ENCODE data around the gene HACD2.
A peak's percentile ranks its signal among the peaks of the same experiment; 100 is the strongest.
"Not testable (repeated sequence)": the region's sequence is repeated elsewhere in the genome, so short reads cannot be mapped to it uniquely, and the experiment has no call there.

HACD2 gene

DNA sequence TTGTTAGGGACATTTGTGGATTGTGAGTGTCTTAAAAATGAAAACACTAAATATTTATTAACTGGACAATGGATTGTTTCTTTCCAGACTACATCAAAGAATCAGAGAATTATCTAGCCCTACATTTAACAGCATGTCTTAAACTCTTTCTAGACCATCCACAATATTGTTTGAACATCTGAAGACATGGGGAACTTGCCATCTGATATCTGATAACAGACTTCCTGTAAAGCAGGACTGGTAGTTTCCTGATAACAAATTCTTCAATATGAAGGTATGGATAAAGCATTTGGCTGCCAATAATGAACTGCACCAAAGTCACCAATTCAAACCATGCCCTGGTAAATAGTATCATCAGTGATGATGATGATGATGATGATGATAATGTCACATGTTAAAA, 26.2 kb upstream of the HACD2 start:
- DNase-seq = no peak

DNA sequence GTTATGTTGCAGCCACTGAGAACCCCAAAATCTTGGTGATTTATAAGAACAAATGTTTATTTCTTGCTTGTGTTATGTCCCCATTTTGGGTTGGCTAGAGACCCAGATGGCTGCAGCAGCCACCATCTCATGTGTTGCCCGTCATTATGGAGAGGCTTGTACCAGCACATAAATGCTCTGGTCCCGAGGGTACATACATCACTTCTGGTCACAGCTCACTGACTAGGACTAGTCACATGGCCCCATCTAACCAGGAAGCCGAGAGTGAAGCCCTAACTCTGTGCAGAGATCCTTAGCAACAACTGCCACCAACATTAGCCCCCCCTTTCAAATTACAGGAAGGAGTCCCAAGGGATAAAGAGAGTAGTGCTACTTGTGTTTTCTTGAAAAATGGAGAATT, 25.5 kb upstream of the HACD2 start:
- DNase-seq = no peak

- no peak for DNase-seq
These were observed 24.2 kb upstream of the HACD2 start for GRCh38 chr3:123609063-123609462.

DNA sequence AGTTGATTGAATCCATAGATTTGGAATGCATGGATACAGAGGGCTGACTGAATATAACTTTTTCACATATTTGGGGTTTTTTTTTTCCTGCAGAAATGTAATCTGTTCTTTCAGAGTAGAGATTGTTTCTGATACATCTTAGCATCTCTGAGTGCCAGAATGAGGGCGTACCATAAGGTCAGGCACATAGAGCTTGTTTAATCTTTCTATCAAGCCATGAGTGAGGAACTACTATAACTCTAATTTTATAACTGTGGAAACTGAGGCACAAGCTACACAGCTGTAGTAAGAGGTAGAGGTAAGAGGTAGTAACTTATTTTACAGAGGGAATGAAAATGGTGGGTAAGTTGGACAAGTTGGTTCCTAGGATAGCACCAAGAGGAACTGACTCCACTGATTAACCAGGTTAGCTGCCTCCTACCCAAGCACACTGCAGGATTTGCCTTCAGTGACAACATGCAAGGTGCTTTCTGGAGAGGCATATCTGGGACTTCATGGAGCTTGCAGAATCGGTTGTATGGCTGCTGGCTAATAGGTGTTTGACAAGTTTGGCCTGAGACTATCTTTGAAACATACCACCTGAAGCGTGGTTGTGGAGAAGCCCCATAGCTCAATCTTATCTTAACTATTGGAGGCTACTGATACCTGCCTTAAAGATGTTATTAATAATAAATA, 23.5 kb upstream of the HACD2 start:
- no peak for DNase-seq

DNA sequence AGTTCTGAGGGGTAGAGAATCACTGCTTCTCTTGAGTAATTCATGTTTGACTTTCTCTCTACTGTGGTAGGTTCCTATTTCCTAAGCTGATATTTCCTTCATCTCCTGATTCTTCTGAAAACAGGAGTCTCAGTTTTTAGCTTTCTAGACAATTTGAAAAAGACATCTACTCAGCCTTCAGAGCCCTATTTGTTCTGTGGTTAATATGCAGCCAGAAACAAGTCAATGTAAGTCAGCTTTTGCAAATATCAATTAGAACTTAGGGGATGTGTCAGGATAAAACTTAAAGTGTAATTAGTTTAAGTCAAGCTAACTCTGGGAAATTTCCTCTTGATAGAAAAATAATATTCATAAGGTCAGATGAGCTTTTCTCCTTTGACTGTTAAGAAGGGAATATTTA, 21.7 kb upstream of the HACD2 start:
- no peak for DNase-seq

GRCh38 chr3:123605789-123606234, 21.0 kb upstream of the HACD2 start:
- DNase-seq = no peak

DNA sequence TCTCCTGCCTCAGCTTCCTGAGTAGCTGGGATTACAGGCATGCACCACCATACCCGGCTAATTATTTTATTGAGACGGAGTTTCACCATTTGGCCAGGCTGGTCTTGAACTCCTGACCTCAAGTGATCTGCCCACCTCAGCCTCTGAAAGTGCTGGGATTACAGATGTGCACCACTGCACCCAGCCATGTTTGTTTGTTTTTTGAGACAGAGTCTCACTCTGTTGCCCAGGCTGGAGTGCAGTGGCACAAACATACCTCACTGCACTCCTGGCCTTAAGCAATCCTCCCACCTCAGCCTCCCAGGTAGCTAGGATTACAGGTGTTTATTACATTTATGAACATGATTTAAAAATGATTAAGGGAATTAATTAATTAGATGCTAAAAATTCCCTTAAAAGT, 18.3 kb upstream of the HACD2 start:
- DNase-seq = not testable (repeated sequence)

GRCh38 chr3:123602325-123602724, 17.5 kb upstream of the HACD2 start:
- DNase-seq = no peak

GRCh38 chr3:123600863-123601262, 16.0 kb upstream of the HACD2 start:
- DNase-seq = not testable (repeated sequence)

DNA sequence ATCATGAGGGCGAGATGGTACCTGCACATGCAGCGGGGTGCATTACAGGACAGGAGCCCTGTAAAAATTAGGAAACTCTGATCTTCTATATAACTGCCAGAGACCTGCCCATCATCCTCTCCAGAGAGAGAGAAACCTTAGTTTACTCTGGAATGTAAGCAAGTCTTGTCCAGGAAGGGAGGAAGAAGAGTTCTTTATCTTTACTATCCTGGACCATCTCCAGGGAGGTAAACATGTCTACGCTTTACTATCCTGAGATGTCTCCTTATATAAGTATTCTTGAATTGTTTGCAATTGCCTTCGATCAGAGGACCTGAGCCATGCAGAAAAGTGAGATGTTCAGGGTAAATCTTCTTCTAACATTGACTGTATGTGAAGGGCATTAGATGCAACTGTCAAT, 12.7 kb upstream of the HACD2 start:
- no peak for DNase-seq

GRCh38 chr3:123595396-123596180, 10.7 kb upstream of the HACD2 start:
- no peak for DNase-seq

DNA sequence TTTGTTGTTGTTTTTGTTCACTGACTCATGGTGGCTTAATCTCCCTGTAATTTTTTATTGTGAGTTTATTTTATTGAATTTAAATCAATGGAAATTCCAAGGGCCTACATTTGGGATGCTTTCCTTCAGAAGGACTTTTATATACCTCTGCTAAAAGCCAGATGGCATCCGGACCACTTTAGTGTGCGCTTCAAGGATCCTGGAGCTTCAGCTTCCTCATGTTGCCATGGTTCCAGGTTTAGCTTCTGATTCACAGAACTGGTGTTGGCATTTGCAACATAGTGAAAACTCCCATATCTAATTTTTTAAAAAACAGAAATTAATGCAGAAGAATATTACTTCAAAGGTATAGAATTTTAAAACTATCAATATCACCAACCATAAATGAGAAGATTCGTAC, 8.5 kb upstream of the HACD2 start:
- no peak for DNase-seq

GRCh38 chr3:123590685-123591450, 6.0 kb upstream of the HACD2 start:
- DNase-seq = no peak

DNA sequence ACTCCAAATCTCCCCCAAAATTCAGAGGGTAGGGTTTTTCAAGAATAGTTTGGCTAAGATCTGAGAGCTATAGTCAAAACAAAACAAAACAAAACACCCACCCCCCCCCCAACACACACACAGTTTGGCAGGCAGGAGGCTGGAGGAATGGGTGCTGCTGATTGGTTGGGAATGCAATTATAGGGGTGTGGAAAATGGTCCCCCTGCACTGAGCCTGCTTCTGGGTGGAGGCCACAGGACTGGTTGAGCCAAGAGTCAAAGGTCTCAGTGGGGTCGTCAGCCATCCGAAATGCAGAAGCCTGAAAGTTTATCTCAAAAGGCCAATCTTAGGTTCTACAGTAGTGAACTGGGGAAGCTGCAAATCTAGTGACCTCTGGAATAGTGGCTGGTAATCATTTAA, 2.5 kb upstream of the HACD2 start:
- no peak for DNase-seq

DNA sequence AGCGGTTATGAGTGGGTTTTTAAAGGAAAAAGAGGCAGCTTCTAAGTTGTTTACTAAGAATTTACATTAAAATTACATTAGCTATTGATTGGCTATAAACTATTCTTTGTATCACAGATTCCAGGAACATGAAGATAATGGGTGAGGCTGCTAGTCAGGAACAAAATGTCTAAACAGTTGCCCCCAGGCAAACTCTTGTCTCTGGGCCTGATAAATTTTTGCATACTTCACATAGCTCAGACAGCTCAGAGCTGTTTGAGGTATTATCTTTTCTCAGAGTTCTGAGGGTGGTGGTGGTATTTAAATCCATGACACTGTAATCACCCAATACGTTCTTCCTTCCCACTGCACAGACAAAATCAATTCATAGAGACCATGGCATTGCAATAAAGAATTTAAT, 2.1 kb upstream of the HACD2 start:
- no peak for DNase-seq

DNA sequence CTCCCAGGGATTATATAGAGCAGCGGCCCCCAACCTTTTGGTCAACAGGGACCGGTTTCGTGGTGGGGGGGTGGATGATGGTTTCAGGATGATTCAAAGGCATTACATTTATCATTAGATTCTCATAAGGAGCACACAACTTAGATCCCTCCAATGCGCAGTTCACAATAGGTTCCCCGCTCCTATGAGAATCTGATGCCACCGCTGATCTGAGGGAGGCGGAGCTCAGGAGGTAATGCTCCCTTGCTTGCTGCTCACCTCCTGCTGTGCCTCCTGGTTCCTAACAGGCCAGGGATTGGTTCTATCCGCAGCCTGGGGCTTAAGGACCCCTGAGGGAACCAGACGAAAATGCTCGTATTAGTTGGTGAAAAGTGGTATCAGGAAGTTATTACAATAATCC, 1.3 kb upstream of the HACD2 start:
- DNase-seq = peak; percentile 10

- no peak for DNase-seq
These were observed 417 bp downstream of the HACD2 start for GRCh38 chr3:123584284-123584987.

- DNase-seq = no peak
These were observed 1.3 kb downstream of the HACD2 start for GRCh38 chr3:123583561-123583960.

GRCh38 chr3:123582315-123582714, 2.5 kb downstream of the HACD2 start:
- no peak for DNase-seq

DNA sequence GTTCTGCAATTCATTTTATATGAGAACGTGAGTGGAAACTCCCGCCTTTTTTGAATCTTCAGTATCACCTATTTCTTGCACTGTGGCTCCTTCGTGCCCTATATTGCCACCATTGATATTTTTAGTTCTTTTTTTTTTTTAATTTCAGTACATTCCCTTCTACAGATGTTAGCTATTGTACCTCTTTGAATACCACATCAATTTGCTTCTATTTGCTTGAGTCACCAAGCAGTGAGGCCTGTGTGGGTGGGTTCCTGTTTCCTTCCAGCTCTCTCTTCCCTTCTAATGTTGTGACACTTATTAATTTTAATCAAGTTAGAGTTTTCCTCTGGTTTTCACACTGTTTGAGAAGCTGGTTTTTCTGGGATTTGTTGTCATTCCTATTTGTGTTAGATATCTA, 8.7 kb downstream of the HACD2 start:
- no peak for DNase-seq

DNA sequence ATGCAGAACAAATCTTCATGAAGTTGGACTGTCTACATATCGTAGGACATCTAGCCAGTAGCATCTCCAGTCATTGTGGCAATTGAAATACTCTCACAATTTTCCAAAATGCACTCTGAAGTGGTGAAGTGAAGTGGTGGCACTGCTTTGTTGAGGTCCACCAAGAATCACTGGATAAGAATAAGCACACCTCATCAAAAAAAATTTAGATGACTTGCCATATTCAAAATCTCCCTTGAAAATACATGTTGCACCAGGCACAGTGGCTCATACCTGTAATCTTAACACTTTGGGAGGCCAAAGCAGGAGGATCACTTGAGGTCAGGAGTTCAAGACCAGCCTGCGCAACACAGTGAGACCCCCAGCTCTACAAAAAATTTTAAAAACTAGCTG, 12.9 kb downstream of the HACD2 start:
- no peak for DNase-seq

GRCh38 chr3:123571264-123571972, 13.4 kb downstream of the HACD2 start:
- no peak for DNase-seq

Measured in central memory CD4-positive, alpha-beta T cell (primary cell).